ENCODE measurements around the gene CXXC1. TPM values are rescaled to one million over a fixed set of nuclear protein-coding genes. Genes with fewer than 3 reads are reported as not detected.

The CXXC1 gene
- total RNA-seq, 1 donor from 2014 or later: 75.9 TPM

DNA sequence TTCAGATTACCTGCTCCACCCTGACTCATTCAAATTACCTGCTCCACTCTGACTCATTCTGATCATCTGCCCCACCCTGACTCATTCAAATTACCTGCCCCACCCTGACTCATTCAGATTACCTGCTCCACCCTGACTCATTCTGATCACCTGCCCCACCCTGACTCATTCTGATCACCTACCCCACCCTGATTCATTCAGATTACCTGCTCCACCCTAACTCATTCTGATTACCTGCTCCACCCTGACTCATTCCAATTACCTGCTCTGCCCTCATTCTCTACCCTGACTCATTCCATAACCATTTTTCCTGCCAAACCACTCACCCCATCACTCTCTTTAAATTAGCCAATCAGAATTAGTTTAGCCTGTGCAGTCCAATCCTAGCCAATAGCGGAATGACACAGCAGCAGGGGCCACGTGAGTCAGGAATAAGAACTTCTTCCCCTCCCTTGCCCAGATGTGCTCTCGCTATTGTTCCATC lies 47.4 kb downstream of the CXXC1 start:
- no peak overlapping the region for H3K27ac ChIP-seq
- ATAC-seq (no peak), DNase-seq (no peak)
- no peaks in the 10 kb centered on the region for H3K9me3 ChIP-seq
- no peaks in the 10 kb centered on the region for H3K4me1 ChIP-seq
- no peaks in the 10 kb centered on the region for H3K27me3 ChIP-seq
- no peak for TF ChIP-seq CTCF (IDR thresholded peaks at IDR 0.05)
- intact Hi-C loops (cut with DNase I): no loop called here
- no peaks in the 10 kb centered on the region for H3K36me3 ChIP-seq
- H3K4me3 ChIP-seq: no peak overlapping the region

GRCh38 chr18:50232419-50232818 lies 55.1 kb downstream of the CXXC1 start:
- ATAC-seq: no peak
- TF ChIP-seq CTCF (IDR thresholded peaks at IDR 0.05): no peak
- Histone ChIP-seq H3K4me3 (no peak overlapping the region), H3K9me3 (no peaks in the 10 kb centered on the region), H3K4me1 (no peaks in the 10 kb centered on the region), H3K36me3 (no peaks in the 10 kb centered on the region), H3K27me3 (peaks cover 5% of the 10 kb centered on the region), H3K27ac (no peak overlapping the region)
- DNase-seq: no peak
- intact Hi-C loops (cut with DNase I): no loop called here

Other genes with a start within 250 kb of the CXXC1 start
- gene MYO5B, start 92.5 kb downstream of the CXXC1 start, total RNA-seq: 31.6 TPM
- not detected for gene CFAP53, start 21.2 kb downstream of the CXXC1 start, total RNA-seq
- 56.3 TPM for gene MBD1, start 6.2 kb downstream of the CXXC1 start, total RNA-seq
- 0.52 TPM for gene SKA1, start 87.4 kb upstream of the CXXC1 start, total RNA-seq